Measurements from ENCODE around the gene NUDT8.

GRCh38 chr11:67611704-67612587 is 17.8 kb downstream of the NUDT8 start:
- TF ChIP-seq PATZ1 (CRISPR knock-in tag; IDR thresholded peaks at IDR 0.05; ENCODE audit: borderline replicate concordance) (no peak), TSHZ2 (CRISPR knock-in tag; IDR thresholded peaks at IDR 0.05) (no peak), ZNF565 (CRISPR knock-in tag; conservative IDR thresholded peaks at IDR 0.05; ENCODE audit: low read depth) (no peak), ZFP3 (CRISPR knock-in tag; IDR thresholded peaks at IDR 0.05) (no peak), ZFP30 (CRISPR knock-in tag; IDR thresholded peaks at IDR 0.05) (no peak), ZNF70 (CRISPR knock-in tag; IDR thresholded peaks at IDR 0.05) (no peak), CREB5 (CRISPR knock-in tag; IDR thresholded peaks at IDR 0.05; ENCODE audit: low read depth) (no peak), CSRNP3 (CRISPR knock-in tag; IDR thresholded peaks at IDR 0.05) (no peak), ZNF8 (CRISPR knock-in tag; IDR thresholded peaks at IDR 0.05) (no peak), POU6F1 (CRISPR knock-in tag; IDR thresholded peaks at IDR 0.05; ENCODE audit: borderline replicate concordance, low read depth) (no peak)

Data from SK-N-SH treated with all-trans-retinoic acid at 6 μM for 48 hours (cell line).